Measurements from ENCODE around the gene FKBP10.

FKBP10 gene

GRCh38 chr17:41814195-41814594, 1.4 kb downstream of the FKBP10 start:
- Histone ChIP-seq H3K27me3 (ENCODE audit: insufficient read depth, low read depth) (no peaks in the 10 kb centered on the region; the same call in 1 of the 2 replicates), H4K20me1 (ENCODE audit: insufficient read depth) (no peaks in the 10 kb centered on the region), H2AFZ (ENCODE audit: low read depth) (no peak overlapping the region), H3K4me3 (IDR thresholded peaks at IDR 0.05; ENCODE audit: insufficient read depth, low read depth, low read length) (no peak overlapping the region), H3K9ac (no peak overlapping the region), H3K79me2 (ENCODE audit: insufficient read depth, low read depth) (peaks cover 5% of the 10 kb centered on the region; the same call in 1 of the 2 replicates), H3K36me3 (ENCODE audit: insufficient read depth) (no peaks in the 10 kb centered on the region), H3K4me2 (no peak overlapping the region), H3K4me1 (ENCODE audit: low read depth, poor library complexity, severe bottlenecking) (peaks cover 23% of the 10 kb centered on the region), H3K27ac (no peak overlapping the region)
- TF ChIP-seq, protein P1, sequence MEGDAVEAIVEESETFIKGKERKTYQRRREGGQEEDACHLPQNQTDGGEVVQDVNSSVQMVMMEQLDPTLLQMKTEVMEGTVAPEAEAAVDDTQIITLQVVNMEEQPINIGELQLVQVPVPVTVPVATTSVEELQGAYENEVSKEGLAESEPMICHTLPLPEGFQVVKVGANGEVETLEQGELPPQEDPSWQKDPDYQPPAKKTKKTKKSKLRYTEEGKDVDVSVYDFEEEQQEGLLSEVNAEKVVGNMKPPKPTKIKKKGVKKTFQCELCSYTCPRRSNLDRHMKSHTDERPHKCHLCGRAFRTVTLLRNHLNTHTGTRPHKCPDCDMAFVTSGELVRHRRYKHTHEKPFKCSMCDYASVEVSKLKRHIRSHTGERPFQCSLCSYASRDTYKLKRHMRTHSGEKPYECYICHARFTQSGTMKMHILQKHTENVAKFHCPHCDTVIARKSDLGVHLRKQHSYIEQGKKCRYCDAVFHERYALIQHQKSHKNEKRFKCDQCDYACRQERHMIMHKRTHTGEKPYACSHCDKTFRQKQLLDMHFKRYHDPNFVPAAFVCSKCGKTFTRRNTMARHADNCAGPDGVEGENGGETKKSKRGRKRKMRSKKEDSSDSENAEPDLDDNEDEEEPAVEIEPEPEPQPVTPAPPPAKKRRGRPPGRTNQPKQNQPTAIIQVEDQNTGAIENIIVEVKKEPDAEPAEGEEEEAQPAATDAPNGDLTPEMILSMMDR (conservative IDR thresholded peaks at IDR 0.05; ENCODE audit: low read depth, low read length), result no peak

DNA sequence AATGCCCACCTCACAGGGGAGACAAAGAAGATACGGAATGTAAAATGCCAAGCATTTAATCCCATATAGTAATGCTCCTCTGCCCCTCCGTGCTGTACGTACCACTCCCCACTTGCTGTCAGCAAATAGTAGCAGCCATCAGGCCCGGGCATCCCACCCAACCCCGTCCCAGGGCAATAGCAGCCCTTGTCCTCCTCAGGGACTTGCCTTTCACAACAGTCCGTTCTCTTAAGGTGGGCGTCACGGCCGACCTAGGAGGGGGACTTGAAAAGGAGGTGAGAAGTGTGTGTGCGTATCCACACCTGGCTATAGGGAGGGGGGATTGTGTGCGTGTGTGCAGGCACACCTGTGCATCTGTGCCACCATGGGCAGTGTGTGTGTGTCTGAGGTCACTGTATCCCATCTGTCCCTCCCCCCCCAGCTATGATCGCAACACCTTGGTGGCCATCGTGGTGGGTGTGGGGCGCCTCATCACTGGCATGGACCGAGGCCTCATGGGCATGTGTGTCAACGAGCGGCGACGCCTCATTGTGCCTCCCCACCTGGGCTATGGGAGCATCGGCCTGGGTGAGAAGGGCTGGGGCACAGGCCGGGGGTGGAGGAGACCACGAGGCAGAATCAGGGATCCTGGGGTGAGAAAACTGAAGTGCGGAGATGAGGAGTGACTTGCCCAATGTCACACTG, 4.0 kb downstream of the FKBP10 start:
- Histone ChIP-seq H3K79me2 (ENCODE audit: insufficient read depth, low read depth) (no peaks in the 10 kb centered on the region), H2AFZ (ENCODE audit: low read depth) (no peak overlapping the region), H3K27me3 (ENCODE audit: insufficient read depth, low read depth) (peaks cover 4% of the 10 kb centered on the region; the same call in 1 of the 2 replicates), H3K27ac (no peak overlapping the region), H3K4me3 (IDR thresholded peaks at IDR 0.05; ENCODE audit: insufficient read depth, low read depth, low read length) (no peak overlapping the region), H3K4me1 (ENCODE audit: low read depth, poor library complexity, severe bottlenecking) (peaks cover 7% of the 10 kb centered on the region), H3K4me2 (no peak overlapping the region), H4K20me1 (ENCODE audit: insufficient read depth) (no peaks in the 10 kb centered on the region), H3K9ac (no peak overlapping the region), H3K36me3 (ENCODE audit: insufficient read depth) (no peaks in the 10 kb centered on the region)
- TF ChIP-seq, protein P1 (conservative IDR thresholded peaks at IDR 0.05; ENCODE audit: low read depth, low read length), result no peak

- no peaks in the 10 kb centered on the region for H3K4me1 ChIP-seq (ENCODE audit: low read depth, poor library complexity, severe bottlenecking)
- H3K36me3 ChIP-seq (ENCODE audit: insufficient read depth), result no peaks in the 10 kb centered on the region
- H3K27me3 ChIP-seq (ENCODE audit: insufficient read depth, low read depth), result peaks cover 4% of the 10 kb centered on the region; the same call in 1 of the 2 replicates
- H3K9ac ChIP-seq, result no peak overlapping the region
- no peaks in the 10 kb centered on the region for H4K20me1 ChIP-seq (ENCODE audit: insufficient read depth)
- H3K27ac ChIP-seq, result no peak overlapping the region
- H3K4me3 ChIP-seq (IDR thresholded peaks at IDR 0.05; ENCODE audit: insufficient read depth, low read depth, low read length), result no peak overlapping the region
- H3K4me2 ChIP-seq, result no peak overlapping the region
- no peak overlapping the region for H2AFZ ChIP-seq (ENCODE audit: low read depth)
- H3K79me2 ChIP-seq (ENCODE audit: insufficient read depth, low read depth), result no peaks in the 10 kb centered on the region
- TF ChIP-seq, protein P1 (conservative IDR thresholded peaks at IDR 0.05; ENCODE audit: low read depth, low read length), result no peak
Measured at GRCh38 chr17:41818024-41818423, 5.2 kb downstream of the FKBP10 start.

- H3K36me3 ChIP-seq (ENCODE audit: insufficient read depth), result no peaks in the 10 kb centered on the region
- no peak overlapping the region for H2AFZ ChIP-seq (ENCODE audit: low read depth)
- no peaks in the 10 kb centered on the region for H4K20me1 ChIP-seq (ENCODE audit: insufficient read depth)
- H3K4me1 ChIP-seq (ENCODE audit: low read depth, poor library complexity, severe bottlenecking), result no peaks in the 10 kb centered on the region
- H3K79me2 ChIP-seq (ENCODE audit: insufficient read depth, low read depth), result no peaks in the 10 kb centered on the region
- H3K9ac ChIP-seq, result no peak overlapping the region
- H3K27ac ChIP-seq, result no peak overlapping the region
- no peak overlapping the region for H3K4me3 ChIP-seq (IDR thresholded peaks at IDR 0.05; ENCODE audit: insufficient read depth, low read depth, low read length)
- H3K4me2 ChIP-seq, result no peak overlapping the region
- TF ChIP-seq, protein P1 (conservative IDR thresholded peaks at IDR 0.05; ENCODE audit: low read depth, low read length), result no peak
- H3K27me3 ChIP-seq (ENCODE audit: insufficient read depth, low read depth), result peaks cover 4% of the 10 kb centered on the region; the same call in 1 of the 2 replicates
Measured at GRCh38 chr17:41821776-41822175, 9.0 kb downstream of the FKBP10 start.
